ENCODE data around the gene ATG16L1.
"Not testable (repeated sequence)": the region's sequence is repeated elsewhere in the genome, so short reads cannot be mapped to it uniquely, and the experiment has no call there.

The ATG16L1 gene

GRCh38 chr2:233300401-233300800, 48.9 kb downstream of the ATG16L1 start:
- DNase-seq = no peak

GRCh38 chr2:233301248-233301647, 49.8 kb downstream of the ATG16L1 start:
- no peak for DNase-seq

GRCh38 chr2:233301811-233302210, 50.3 kb downstream of the ATG16L1 start:
- no peak for DNase-seq

- no peak for DNase-seq
Observed at GRCh38 chr2:233303252-233303651, 51.8 kb downstream of the ATG16L1 start.

GRCh38 chr2:233307565-233307964, 56.1 kb downstream of the ATG16L1 start, which contains the start of gene SAG:
Gene SAG (plus strand): TSS chr2:233307816. CDS start chr2:233309190, 1,374 bp downstream.
- no peak for DNase-seq

GRCh38 chr2:233311241-233311926, 59.9 kb downstream of the ATG16L1 start:
- no peak for DNase-seq

GRCh38 chr2:233312874-233313273, 61.4 kb downstream of the ATG16L1 start:
- no peak for DNase-seq

- DNase-seq = no peak
Observed at GRCh38 chr2:233314180-233314925, 62.9 kb downstream of the ATG16L1 start.

- DNase-seq = no peak
Observed at GRCh38 chr2:233317196-233317943, 65.9 kb downstream of the ATG16L1 start.

- no peak for DNase-seq
Observed at GRCh38 chr2:233319256-233319655, 67.8 kb downstream of the ATG16L1 start.

GRCh38 chr2:233320470-233320869, 69.0 kb downstream of the ATG16L1 start:
- no peak for DNase-seq

- no peak for DNase-seq
Observed at GRCh38 chr2:233321166-233321565, 69.7 kb downstream of the ATG16L1 start.

GRCh38 chr2:233323851-233324250, 72.4 kb downstream of the ATG16L1 start:
- no peak for DNase-seq

- no peak for DNase-seq
Observed at GRCh38 chr2:233325256-233325655, 73.8 kb downstream of the ATG16L1 start.

- DNase-seq = no peak
Observed at GRCh38 chr2:233325814-233326213, 74.3 kb downstream of the ATG16L1 start.

- DNase-seq = no peak
Observed at GRCh38 chr2:233326500-233326899, 75.0 kb downstream of the ATG16L1 start.

- no peak for DNase-seq
Observed at GRCh38 chr2:233328922-233329321, 77.4 kb downstream of the ATG16L1 start.

- DNase-seq = no peak
Observed at GRCh38 chr2:233329489-233330135, 78.1 kb downstream of the ATG16L1 start.

GRCh38 chr2:233331536-233331935, 80.1 kb downstream of the ATG16L1 start:
- no peak for DNase-seq

- DNase-seq = no peak
Observed at GRCh38 chr2:233332125-233332524, 80.7 kb downstream of the ATG16L1 start.

- no peak for DNase-seq
Observed at GRCh38 chr2:233334915-233335314, 83.4 kb downstream of the ATG16L1 start.

GRCh38 chr2:233336091-233336490, 84.6 kb downstream of the ATG16L1 start:
- DNase-seq = not testable (repeated sequence)

GRCh38 chr2:233336541-233336940, 85.1 kb downstream of the ATG16L1 start:
- no peak for DNase-seq

Data from NCI-H1436 (cell line).